HL-60 (cell line): ENCODE data around the gene CNTN5.

Source experiments
- DNase-seq, 2 experiments: peaks; one replicate each; pipeline ENCODE4 v3.0.0-alpha.2; 2010 to 2020; ENCODE audit warnings: low read depth in 1 of 2, low spot score in 1 of 2
- H3K27ac ChIP-seq: fragments of 250-450 bp; sonication (Bioruptor Pico); replicated peaks from 2 replicates; pipeline ENCODE4 v1.5.1; 2020; ENCODE audit warnings: mild to moderate bottlenecking, moderate library complexity
- H3K27me3 ChIP-seq: fragments of 250-450 bp; sonication (Bioruptor Pico); 2 replicates; pipeline ENCODE4 v1.5.1; 2021; ENCODE audit warnings: mild to moderate bottlenecking, moderate library complexity; ENCODE audit not compliant: insufficient read depth, poor library complexity, severe bottlenecking
- H3K4me3 ChIP-seq: replicated peaks from 2 replicates; pipeline ENCODE4 v1.5.1; 2011; ENCODE audit warnings: mild to moderate bottlenecking, control low read depth, low read length; ENCODE audit not compliant: insufficient read depth
- CTCF ChIP-seq: IDR thresholded peaks from one replicate; pipeline ENCODE4 v1.5.1; 2011; ENCODE audit warnings: low read length, control low read depth, inconsistent platforms; ENCODE audit not compliant: insufficient read depth
- GABPA ChIP-seq: IDR thresholded peaks from 2 replicates; pipeline ENCODE4 v1.6.1; 2012; ENCODE audit warnings: low read depth
- POLR2AphosphoS5 ChIP-seq: IDR thresholded peaks from 2 replicates; pipeline ENCODE4 v1.6.1; 2012; ENCODE audit warnings: low read depth
- REST ChIP-seq: IDR thresholded peaks from 2 replicates; pipeline ENCODE4 v1.6.1; 2012; ENCODE audit warnings: low read depth; ENCODE audit not compliant: insufficient replicate concordance
- SPI1 ChIP-seq: IDR thresholded peaks from 2 replicates; pipeline ENCODE4 v1.6.1; 2012; ENCODE audit warnings: low read depth, mild to moderate bottlenecking, borderline replicate concordance

Gene CNTN5

GRCh38 chr11:99406345-99406744 lies 385.6 kb downstream of the CNTN5 start:
- Histone ChIP-seq H3K4me3 (no peak overlapping the region), H3K27me3 (no peaks in the 10 kb centered on the region), H3K27ac (no peak overlapping the region)
- DNase-seq: no peak
- TF ChIP-seq POLR2AphosphoS5: no peak
- TF ChIP-seq GABPA: no peak
- TF ChIP-seq REST: no peak
- TF ChIP-seq SPI1: no peak
- no peak for TF ChIP-seq CTCF

GRCh38 chr11:99410636-99411035 lies 389.9 kb downstream of the CNTN5 start:
- no peak for TF ChIP-seq SPI1
- TF ChIP-seq CTCF: no peak
- TF ChIP-seq GABPA: no peak
- TF ChIP-seq POLR2AphosphoS5: no peak
- no peak for TF ChIP-seq REST
- no peak overlapping the region for H3K27ac ChIP-seq
- DNase-seq: no peak
- no peak overlapping the region for H3K4me3 ChIP-seq
- H3K27me3 ChIP-seq: no peaks in the 10 kb centered on the region

- TF ChIP-seq REST (no peak), GABPA (no peak), POLR2AphosphoS5 (no peak), CTCF (no peak)
- Histone ChIP-seq H3K27me3 (no peaks in the 10 kb centered on the region), H3K4me3 (no peak overlapping the region), H3K27ac (no peak overlapping the region)
- DNase-seq: no peak
Measured at GRCh38 chr11:99418927-99419720, 398.4 kb downstream of the CNTN5 start.
